ENCODE results near the gene WDR73.

WDR73 gene

GRCh38 chr15:84608707-84609284 is 45.3 kb downstream of the WDR73 start:
- no peak for DNase-seq

GRCh38 chr15:84606653-84607120 is 47.4 kb downstream of the WDR73 start:
- no peak for DNase-seq

DNA sequence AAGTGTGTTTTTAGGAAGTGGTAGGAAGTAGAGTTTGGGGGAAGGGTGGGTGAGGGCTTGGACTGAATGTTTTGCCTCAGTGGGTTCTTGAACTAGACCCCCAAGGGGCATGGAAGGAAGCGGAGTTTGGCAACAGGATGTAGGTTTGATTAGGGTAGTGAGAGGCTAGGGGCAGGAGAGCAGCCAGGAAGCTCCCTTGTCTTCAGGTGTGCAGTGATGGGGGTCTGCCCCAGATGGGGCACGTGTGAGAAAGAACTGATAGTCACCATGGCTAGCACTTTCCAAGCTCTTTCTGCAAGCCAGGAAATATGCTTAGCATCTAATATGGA is 48.6 kb downstream of the WDR73 start:
- no peak for DNase-seq

- no peak for DNase-seq
These were observed 49.1 kb downstream of the WDR73 start for GRCh38 chr15:84604826-84605553.

- no peak for DNase-seq
These were observed 50.3 kb downstream of the WDR73 start for GRCh38 chr15:84603630-84604379.

GRCh38 chr15:84601555-84601838 is 52.6 kb downstream of the WDR73 start:
- no peak for DNase-seq

DNA sequence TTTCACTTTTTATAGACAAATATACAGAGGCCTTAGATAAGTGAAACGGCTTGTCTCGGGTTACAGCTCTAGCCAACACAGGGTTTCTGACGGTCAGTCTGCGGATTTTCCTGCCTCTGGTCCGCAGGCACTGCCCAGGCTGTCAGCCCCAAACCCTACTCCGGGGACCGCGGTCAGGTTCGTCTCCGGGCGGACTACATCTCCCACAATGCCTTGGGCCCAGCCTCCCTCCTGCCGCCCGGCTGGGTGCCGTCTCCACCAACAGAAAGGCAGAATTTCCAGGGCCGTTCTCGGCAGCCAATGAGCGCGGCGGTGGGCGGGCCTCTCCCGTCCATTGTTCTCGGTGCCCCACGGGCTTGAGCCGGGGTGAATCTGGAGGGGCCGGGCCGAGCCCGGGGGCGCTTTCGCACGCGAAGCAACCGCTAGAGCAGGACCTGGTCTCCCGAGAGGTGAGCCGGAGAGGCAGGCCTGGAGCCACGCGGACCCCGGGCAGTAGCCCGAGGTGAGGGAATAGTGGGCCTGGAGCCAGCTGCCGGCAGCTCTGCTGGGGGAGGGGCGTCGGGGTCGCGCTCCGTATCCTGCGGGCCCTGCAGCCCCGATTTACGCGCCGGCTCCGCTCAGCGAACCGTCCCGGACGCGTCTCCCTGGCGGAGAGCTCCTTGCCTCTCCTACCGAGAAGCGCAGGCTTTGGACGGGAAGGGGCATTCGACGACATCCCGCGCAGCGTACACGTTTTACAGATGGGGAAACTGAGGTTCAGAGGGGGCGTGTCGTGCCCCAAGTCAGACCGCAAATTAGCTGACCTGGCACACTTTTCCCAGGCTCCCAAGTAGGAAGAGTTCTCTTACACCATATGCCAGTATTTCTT is 53.2 kb downstream of the WDR73 start, which contains the start of gene ZSCAN2:
ZSCAN2 (plus strand) TSS at position 323 of the 868 bp plus-strand sequence. CDS start 2,919 bp downstream, outside the sequence.
- DNase-seq = peak; percentile 90

DNA sequence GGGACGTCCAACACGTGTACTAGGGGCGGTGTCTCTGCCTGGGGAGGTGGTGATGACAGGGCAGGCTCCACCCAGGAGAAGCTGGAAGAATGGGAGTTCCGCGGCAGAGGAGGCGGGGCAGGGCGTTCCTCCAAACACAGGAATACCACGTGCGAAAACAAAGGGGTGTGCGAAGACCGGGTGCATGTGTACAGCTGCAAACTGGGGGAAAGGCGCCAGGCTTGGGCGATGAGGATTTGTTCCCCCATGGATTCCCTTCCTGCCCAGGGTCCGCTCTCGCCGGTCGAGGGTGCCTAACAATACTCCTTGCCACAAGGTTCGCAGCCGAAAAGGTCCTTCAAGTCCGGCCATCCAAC is 53.8 kb downstream of the WDR73 start:
- peak; percentile 76 for DNase-seq

- DNase-seq = no peak
These were observed 54.2 kb downstream of the WDR73 start for GRCh38 chr15:84599906-84600305.

- DNase-seq = peak; percentile 25
These were observed 55.1 kb downstream of the WDR73 start for GRCh38 chr15:84598993-84599392.

DNA sequence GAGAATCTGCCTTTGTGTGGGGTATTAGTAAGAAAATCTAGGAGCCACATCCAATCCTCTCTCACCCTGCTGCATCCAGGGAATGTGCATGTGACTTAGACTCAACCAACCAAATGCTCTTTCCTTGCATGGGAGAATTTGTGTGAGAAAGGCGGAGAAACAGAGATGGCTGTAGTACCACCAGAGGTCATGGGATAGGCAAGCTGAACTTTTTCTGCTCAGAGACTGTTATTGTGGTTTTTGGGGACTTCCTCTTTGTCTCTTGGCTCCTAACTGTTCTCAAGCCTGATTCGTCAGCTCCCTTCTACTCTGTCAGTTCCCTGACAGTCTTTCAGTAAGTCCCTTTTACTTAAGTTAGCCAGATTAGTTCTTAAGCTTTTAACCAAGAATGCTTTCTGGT is 55.8 kb downstream of the WDR73 start:
- no peak for DNase-seq

GRCh38 chr15:84597296-84597695 is 56.8 kb downstream of the WDR73 start:
- no peak for DNase-seq

DNA sequence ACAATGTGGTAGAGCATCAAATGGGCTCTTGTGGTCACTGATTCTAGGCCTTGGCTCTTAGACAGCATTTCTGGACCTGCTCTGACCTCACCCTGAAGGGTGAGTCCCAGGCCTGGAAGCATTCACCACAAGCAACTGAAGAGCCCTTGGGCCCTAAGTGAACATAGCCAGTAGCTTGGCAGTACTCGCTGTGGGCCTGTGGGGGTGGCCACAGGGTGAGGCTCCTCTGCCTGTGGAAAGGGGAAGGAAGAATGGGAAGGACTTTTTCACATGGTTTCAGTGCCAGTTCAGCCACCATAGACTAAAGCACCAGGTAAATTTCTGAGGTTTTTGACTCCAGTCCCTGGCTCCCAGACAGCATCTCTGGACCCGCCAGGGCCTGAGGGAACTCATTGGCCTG is 58.4 kb downstream of the WDR73 start:
- no peak for DNase-seq

GRCh38 chr15:84594617-84595290 is 59.3 kb downstream of the WDR73 start:
- no peak for DNase-seq

DNA sequence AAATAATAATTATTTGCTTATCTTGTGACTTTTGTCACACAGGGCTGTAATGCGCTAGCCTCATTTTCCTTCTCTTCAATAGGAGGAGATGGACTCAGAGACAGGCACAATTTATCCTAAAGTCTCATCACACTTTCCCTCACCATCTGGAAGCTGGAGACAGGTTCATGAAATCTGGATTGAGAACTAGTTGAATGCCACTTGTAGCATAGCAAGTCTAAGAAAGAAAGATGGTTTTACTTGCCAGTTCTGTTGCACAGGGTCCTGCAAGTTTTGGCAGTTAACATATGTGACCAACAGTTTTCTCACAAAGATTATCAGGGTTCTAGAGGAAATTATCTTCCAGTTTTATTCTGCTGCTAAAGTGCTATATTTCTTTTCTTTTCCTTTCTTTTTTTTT is 62.3 kb downstream of the WDR73 start:
- no peak for DNase-seq

- no peak for DNase-seq
These were observed 63.7 kb downstream of the WDR73 start for GRCh38 chr15:84590406-84590805.
